SIG-M5 (cell line): ENCODE data around the gene CYP3A5.
"Not testable (repeated sequence)": the region's sequence is repeated elsewhere in the genome, so short reads cannot be mapped to it uniquely, and the experiment has no call there.

Source experiments
- DNase-seq: peaks from one replicate; lab custom pipeline; 2025; lab: John Stamatoyannopoulos, UW

Gene CYP3A5

DNA sequence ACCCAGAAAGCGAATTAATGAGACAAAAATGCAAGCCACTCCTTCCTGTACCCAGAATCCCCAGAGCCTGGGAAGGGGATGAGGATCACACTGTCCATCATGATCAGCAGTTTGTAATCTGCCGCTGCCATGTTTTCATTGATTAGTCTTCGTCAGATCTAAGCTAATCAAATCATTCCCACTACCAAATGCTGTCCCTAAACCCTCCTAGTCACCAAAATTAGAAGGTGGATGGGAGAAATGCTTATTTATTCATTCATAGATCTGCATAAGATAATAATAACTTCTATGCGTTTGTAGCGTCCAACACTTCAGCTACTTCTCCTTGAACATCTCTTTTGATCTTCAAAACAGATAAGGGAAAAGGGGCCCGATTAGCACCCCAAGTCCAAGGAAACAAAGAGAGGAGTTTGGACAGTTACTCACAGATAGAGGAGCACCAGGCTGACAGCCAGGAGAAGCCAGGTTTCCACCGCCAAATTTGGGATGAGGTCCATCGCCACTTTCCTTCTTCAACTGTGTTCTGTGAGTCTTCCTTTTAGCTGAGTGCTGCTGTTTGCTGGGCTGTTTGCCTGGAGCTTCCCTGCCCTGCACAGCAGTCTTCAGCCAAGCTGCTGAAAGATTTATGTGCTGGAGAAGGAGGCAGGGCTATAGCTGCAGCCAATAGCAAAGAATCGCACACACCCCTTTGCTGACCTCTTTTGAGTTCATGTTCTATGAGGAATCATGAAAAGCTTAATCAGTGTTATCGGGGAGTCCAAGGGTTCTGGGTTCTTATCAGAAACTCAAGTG, at the start of gene CYP3A5:
TSS of gene CYP3A5 (minus strand) at position 597 of the 792 bp plus-strand sequence. CDS start at position 497, 100 bp downstream.
- DNase-seq: no peak

- no peak for DNase-seq
Observed at GRCh38 chr7:99728615-99729014, 48.8 kb upstream of the CYP3A5 start.

GRCh38 chr7:99723201-99723600, 43.4 kb upstream of the CYP3A5 start:
- DNase-seq: not testable (repeated sequence)

DNA sequence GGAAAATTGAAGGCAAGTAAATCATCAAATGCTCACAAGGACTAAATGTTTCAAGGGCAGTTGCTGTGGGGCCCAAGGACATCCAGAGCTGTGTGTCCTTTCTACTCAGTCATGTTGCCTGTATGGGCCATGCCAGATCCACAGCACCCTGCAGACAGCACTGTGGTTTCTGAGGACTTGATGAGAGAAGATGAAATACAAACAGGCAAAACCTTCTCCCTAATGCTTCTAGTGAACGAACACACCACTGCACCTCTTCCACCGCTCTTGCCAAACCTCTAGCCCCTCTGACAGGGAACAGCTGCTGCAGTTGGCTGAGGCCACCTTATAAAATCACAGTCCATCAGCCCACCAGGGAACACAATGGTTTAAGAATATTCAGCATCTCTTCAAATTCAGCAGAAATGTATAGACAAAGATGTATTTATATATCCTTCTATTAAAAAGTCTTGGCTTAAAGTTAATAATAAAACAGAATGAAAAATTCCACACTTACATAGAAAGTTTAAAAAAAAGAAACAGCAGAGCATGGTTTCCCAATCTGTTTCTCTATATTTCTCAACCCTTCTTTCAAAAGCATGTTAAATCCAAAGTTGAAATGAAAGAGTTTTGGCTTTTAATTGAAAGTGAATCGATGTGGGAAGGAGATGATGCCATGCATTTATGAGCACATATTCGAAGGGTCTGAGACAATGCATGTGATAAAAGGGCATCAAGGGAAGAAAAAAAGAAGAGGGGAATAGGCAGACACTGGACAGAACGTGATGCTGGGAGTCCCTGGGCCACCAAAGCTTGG, 41.2 kb upstream of the CYP3A5 start:
- DNase-seq: no peak

- DNase-seq: no peak
Observed at GRCh38 chr7:99719996-99720769, 40.4 kb upstream of the CYP3A5 start.

DNA sequence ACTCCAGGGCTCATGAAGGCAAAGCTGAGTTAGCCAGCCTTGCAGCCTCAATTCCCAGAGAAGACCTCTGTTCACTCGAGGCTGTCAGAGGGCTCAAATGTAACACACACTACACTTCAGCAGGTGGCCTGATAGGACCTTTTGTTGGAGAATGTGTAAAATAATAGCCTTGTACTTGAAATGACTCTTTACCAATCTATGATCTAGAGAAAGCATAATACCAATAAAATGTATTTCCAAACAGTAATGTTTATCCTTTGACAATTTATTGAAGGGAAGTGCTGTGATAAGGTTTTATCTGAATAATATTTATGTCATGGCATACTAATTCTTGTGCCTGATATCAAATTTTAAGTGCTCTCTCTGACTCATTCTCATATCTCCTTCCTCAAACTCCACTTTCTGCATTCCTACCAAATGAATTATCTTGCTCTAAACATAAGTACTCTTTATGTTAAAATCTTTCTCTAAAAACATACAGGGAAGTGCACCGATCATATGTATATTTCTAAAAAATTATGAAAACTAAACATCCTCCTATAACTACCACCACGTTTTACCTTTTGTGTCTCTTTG, 34.3 kb upstream of the CYP3A5 start:
- DNase-seq: no peak

GRCh38 chr7:99709838-99710578, 30.2 kb upstream of the CYP3A5 start:
- no peak for DNase-seq

GRCh38 chr7:99709260-99709659, 29.5 kb upstream of the CYP3A5 start:
- no peak for DNase-seq

- DNase-seq: no peak
Observed at GRCh38 chr7:99707096-99707495, 27.3 kb upstream of the CYP3A5 start.

- no peak for DNase-seq
Observed at GRCh38 chr7:99699946-99700345, 20.1 kb upstream of the CYP3A5 start.

DNA sequence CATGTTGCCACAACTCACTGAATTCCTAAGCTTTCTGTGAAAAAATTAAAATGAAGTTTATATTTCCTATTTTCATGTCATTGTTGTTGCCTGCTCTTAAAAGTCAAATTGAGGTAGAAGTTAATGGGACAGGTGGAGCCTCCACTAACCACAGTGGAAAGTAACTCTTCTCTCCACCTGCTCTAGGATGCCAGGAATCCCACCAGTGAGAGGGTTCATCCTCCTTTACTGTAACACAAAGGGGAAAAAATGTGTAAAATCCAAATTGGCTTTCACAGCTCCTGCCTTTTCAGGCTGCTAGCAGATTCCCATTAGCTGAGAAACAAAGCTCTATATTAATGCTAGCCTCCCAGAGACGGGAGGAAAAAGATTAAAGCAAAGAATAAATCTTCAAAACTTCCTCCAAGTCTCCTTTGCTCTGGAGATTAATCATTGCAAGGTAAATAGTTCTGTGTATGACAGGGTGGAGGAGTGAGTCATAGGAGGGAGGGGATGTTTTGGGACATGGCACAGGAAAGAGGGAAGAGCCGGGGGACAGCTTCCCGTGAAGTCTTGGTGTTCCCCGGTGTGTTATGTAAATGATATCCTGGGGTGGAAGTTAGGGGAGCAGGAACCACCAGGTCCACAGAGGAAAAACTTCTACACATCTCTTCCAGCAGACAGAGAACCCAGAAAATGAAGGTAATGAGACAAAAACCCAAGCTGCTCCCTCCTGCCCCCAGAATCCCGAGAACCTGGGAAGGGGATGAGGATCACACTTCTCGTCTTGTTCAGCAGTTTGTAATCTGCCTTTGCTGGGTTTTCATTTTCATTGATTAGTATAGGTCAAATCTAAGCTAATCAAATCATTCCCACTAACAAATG, 19.3 kb upstream of the CYP3A5 start:
- not testable (repeated sequence) for DNase-seq

DNA sequence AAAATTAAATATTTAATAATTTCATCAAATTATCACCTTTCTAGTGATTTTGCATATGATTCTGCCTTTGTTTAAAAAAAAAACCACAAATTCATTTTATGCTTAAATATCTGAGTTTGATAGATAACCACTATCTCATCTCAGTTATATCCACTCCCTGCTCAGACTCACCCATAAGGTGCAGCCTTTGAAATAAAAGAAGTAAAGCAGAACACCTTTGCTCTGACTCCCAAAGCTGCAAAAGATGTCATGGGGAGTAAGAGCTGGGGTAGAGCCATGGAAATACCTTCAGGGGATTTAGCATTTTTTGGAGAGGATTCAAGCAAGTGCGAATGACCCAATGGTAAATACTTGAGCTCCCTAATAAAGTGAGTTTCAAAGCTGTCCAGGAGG, 15.1 kb upstream of the CYP3A5 start:
- no peak for DNase-seq

GRCh38 chr7:99694201-99694911, 14.6 kb upstream of the CYP3A5 start:
- DNase-seq: no peak

DNA sequence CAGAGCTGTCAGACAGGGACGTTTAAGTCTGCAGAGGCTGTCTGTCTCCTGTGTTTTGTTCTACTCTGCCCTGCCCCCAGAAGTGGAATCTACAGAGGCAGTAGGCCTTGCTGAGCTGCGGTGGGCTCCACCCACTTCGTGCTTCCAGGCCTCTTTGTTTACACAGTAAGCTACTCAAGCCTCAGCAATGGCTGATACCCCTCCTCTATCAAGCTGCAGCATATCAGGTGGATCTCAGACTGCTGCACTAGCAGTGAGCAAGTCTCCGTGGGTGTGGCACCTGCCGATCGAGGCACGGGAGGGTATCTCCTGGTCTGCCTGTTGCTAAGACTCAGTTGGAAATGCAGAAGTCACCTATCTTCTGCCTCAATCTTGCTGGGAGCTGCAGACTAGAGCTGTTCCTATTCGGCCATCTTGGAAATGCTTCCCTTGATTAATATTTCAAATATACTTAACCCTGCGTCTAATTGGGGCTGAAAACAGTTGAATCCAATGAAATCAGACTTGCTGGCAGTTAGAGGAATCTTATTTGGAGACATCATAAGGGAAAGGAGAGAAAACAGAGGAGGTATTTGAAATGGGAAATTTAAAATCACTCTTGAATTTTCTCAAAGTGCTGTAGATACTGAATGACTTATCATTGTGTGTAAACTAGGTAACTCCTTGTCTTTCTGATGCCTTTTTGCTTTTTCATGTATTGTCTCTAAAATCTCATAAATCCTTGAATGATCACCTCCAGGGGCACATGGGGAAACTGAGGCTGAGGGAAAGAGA, 13.8 kb upstream of the CYP3A5 start:
- DNase-seq: no peak

DNA sequence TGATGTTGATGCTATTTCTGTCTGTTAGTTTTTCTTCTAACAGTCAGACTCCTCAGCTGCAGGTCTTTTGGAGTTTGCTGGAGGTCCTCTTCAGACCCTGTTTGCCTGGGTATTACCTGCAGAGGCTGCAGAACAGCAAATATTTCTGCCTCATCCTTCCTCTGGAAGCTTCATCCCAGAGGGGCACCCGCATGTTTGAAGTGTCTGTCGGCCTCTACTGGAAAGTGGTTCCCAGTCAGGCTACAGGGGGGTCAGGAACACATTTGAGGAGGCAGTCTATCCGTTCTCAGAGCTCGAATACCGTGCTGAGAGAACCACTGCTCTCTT, 13.3 kb upstream of the CYP3A5 start:
- no peak for DNase-seq

DNA sequence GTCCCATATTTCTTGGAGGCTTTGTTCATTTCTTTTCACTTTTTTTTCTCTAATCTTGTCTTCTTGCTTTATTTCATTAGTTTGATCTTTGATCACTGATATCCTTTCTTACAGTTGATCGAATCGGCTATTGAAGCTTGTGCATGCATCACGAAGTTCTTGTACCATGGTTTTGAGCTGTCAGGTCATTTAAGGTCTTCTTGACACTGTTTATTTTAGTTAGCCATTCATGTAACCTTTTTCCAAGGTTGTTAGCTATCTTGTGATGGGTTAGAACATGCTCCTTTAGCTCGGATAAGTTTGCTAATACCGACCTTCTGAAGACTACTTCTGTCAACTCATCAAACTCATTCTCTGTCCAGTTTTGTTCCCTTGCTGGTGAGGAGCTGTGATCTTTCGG, 12.8 kb upstream of the CYP3A5 start:
- DNase-seq: not testable (repeated sequence)

GRCh38 chr7:99691658-99692057, 11.9 kb upstream of the CYP3A5 start:
- DNase-seq: not testable (repeated sequence)

GRCh38 chr7:99690918-99691317, 11.1 kb upstream of the CYP3A5 start:
- DNase-seq: not testable (repeated sequence)
